ENCODE results near the gene AUTS2. TPM values are rescaled to one million over a fixed set of nuclear protein-coding genes. Genes with fewer than 3 reads are reported as not detected.

AUTS2 gene
- total RNA-seq, 4 donors from 2014 or later = 14.9 to 27.2 (median 17.5) TPM

DNA sequence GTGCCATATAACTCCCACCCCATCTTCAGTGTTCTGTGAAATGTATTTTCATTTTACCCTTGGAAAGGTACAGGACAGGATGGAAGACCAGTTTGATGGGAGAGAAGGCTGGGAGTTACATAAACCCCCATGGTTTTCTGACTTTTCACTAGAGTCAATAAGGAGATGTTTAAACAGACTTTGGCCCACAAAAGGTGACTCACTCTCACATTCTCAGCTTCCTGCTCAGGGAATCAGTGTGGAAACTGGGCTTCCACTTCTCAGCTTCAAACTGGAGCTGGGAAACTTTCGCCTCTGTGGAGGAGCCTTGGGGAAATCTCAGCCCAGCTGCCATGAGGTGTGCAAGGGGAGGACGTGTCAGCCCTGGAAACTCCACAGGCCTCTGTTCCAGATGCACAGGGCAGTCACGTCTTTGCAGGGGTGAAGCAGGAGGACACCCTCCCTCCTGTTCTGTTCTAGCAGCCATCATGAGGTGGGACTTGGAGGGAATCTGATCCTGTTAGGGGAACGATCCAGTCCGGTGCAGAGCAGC lies 973.2 kb downstream of the AUTS2 start:
- intact Hi-C loops (cut with DNase I) = no loop called here
- 92 to 93% methylated on average over 3 to 5 of the region's 5 CpGs for WGBS, 2 donors

GRCh38 chr7:70571961-70572360 lies 973.7 kb downstream of the AUTS2 start:
- H3K4me1 ChIP-seq = peaks cover 18 to 19% of the 10 kb centered on the region in 2 donors
- 87 to 98% methylated on average over 10 of the region's 10 CpGs for WGBS, 2 donors
- no peaks in the 10 kb centered on the region for H3K9me3 ChIP-seq
- intact Hi-C loops (cut with DNase I) = no loop called here
- TF ChIP-seq POLR2A (IDR thresholded peaks at IDR 0.05) = no peak
- no peak for DNase-seq
- no peak overlapping the region for H3K4me3 ChIP-seq (replicated peaks in 1 of 3)
- no peaks in the 10 kb centered on the region for H3K36me3 ChIP-seq
- no peak overlapping the region for H3K27ac ChIP-seq
- H3K27me3 ChIP-seq = no peaks in the 10 kb centered on the region

More for the DNA sequence above, 973.2 kb downstream of the AUTS2 start:
- Histone ChIP-seq H3K27me3 (no peaks in the 10 kb centered on the region), H3K4me3 (replicated peaks in 1 of 3) (no peak overlapping the region), H3K36me3 (no peaks in the 10 kb centered on the region), H3K27ac (no peak overlapping the region), H3K4me1 (peaks cover 20 to 24% of the 10 kb centered on the region in 2 donors), H3K9me3 (no peaks in the 10 kb centered on the region)
- TF ChIP-seq, protein P1, sequence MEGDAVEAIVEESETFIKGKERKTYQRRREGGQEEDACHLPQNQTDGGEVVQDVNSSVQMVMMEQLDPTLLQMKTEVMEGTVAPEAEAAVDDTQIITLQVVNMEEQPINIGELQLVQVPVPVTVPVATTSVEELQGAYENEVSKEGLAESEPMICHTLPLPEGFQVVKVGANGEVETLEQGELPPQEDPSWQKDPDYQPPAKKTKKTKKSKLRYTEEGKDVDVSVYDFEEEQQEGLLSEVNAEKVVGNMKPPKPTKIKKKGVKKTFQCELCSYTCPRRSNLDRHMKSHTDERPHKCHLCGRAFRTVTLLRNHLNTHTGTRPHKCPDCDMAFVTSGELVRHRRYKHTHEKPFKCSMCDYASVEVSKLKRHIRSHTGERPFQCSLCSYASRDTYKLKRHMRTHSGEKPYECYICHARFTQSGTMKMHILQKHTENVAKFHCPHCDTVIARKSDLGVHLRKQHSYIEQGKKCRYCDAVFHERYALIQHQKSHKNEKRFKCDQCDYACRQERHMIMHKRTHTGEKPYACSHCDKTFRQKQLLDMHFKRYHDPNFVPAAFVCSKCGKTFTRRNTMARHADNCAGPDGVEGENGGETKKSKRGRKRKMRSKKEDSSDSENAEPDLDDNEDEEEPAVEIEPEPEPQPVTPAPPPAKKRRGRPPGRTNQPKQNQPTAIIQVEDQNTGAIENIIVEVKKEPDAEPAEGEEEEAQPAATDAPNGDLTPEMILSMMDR (IDR thresholded peaks at IDR 0.05) = no peak
- no peak for TF ChIP-seq POLR2A (IDR thresholded peaks at IDR 0.05)
- no peak for DNase-seq

DNA sequence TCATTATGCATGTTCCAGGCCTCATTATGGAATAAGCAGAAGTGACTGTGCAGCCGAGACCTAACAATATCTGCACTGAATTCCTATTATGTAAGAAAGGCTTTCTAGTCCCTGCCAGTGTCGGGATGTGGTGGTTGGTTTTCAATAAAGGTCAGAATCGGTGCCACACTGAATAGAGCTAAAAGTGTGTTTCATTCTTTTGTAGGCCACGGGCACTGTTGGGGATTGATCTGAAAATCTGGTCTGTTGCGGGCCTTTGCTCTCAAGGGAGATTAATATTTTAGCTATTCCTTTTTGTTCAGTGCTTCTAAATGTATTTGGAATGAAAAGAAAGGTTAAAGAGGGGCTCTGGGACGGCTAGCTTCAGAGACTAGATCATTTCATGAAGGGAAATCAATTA lies 974.3 kb downstream of the AUTS2 start:
- H3K9me3 ChIP-seq = no peaks in the 10 kb centered on the region
- H3K36me3 ChIP-seq = no peaks in the 10 kb centered on the region
- WGBS, 2 donors = 93 to 95% methylated on average over 6 of the region's 6 CpGs
- TF ChIP-seq, protein P1 (IDR thresholded peaks at IDR 0.05) = no peak
- no peak for TF ChIP-seq POLR2A (IDR thresholded peaks at IDR 0.05)
- H3K4me3 ChIP-seq (replicated peaks in 1 of 3) = no peak overlapping the region
- peaks cover 18% of the 10 kb centered on the region in 2 donors for H3K4me1 ChIP-seq
- DNase-seq = no peak
- H3K27me3 ChIP-seq = no peaks in the 10 kb centered on the region
- intact Hi-C loops (cut with DNase I) = no loop called here
- H3K27ac ChIP-seq = no peak overlapping the region

DNA sequence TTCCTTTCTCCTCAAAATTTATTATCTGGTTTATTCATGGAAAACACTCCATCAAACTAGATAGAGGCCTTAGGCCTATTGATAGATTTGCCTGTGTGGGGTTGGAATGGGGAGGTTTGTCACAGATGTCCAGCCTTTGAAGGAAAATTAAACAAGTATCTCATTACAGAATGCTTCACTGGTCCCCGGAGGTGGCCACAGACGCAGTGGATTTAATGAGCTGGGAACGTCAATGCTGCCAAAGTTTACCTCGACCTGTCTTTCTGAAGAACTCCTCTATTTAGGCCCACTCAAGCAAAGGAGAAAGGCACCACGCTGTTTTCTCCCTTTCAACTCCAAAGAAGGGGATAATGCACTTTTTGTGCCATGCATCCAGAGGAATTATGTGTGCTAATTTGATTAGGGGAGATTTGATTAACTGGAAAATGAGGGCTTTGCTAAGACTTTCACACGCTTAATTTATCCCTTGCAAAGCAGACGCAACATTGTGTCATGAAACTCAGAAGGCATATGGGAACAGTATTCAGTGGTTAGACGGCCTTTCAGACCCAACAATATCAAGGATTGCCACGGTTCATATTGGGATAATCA lies 974.9 kb downstream of the AUTS2 start:
- Histone ChIP-seq H3K27ac (no peak overlapping the region), H3K4me1 (peaks cover 18% of the 10 kb centered on the region in 2 donors), H3K9me3 (no peaks in the 10 kb centered on the region), H3K27me3 (no peaks in the 10 kb centered on the region), H3K4me3 (replicated peaks in 1 of 3) (no peak overlapping the region), H3K36me3 (no peaks in the 10 kb centered on the region)
- WGBS, 2 donors = 90 to 91% methylated on average over 9 of the region's 9 CpGs
- TF ChIP-seq, protein P1 (IDR thresholded peaks at IDR 0.05) = no peak
- no peak for TF ChIP-seq POLR2A (IDR thresholded peaks at IDR 0.05)
- no peak for DNase-seq
- intact Hi-C loops (cut with DNase I) = no loop called here

- WGBS, 2 donors = 94% methylated on average over 3 of the region's 3 CpGs
- Histone ChIP-seq H3K9me3 (no peaks in the 10 kb centered on the region), H3K27ac (no peak overlapping the region), H3K4me1 (peaks cover 14% of the 10 kb centered on the region in 2 donors), H3K4me3 (replicated peaks in 1 of 3) (no peak overlapping the region), H3K36me3 (no peaks in the 10 kb centered on the region), H3K27me3 (no peaks in the 10 kb centered on the region)
- TF ChIP-seq, protein P1 (IDR thresholded peaks at IDR 0.05) = no peak
- no peak for TF ChIP-seq POLR2A (IDR thresholded peaks at IDR 0.05)
- intact Hi-C loops (cut with DNase I) = no loop called here
- no peak for DNase-seq
These were observed 975.4 kb downstream of the AUTS2 start for GRCh38 chr7:70573696-70574095.

All from thyroid gland (tissue), 4 donors.